ENCODE results near the gene NFYA.
"Not testable (repeated sequence)": the region's sequence is repeated elsewhere in the genome, so short reads cannot be mapped to it uniquely, and the experiment has no call there.

NFYA gene

GRCh38 chr6:41103847-41104246 lies 31.1 kb downstream of the NFYA start:
- in situ Hi-C loops (cut with MboI; ENCODE audit: low sequenced_read_pairs) = no loop called here

- in situ Hi-C loops (cut with MboI; ENCODE audit: low sequenced_read_pairs) = no loop called here
Observed at GRCh38 chr6:41111017-41111416, 38.2 kb downstream of the NFYA start.

DNA sequence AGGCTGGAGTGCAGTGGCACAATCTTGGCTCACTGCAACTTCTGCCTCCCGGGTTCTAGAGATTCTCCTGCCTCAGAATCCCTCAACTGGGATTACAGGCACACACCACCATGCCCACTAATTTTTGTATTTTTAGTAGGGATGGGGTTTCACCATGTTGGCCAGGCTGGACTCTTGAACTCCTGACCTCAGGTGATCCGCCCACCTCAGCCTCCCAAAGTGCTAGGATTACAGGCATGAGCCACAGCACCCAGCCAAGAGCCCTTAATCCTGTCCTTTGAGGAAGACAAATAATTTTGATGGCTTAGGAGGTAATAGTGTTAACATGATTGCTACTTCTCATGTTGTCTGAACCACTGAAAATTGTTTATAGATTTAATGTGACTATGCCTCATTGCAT lies 42.3 kb downstream of the NFYA start:
- in situ Hi-C loops (cut with MboI; ENCODE audit: low sequenced_read_pairs) = not testable (repeated sequence)

DNA sequence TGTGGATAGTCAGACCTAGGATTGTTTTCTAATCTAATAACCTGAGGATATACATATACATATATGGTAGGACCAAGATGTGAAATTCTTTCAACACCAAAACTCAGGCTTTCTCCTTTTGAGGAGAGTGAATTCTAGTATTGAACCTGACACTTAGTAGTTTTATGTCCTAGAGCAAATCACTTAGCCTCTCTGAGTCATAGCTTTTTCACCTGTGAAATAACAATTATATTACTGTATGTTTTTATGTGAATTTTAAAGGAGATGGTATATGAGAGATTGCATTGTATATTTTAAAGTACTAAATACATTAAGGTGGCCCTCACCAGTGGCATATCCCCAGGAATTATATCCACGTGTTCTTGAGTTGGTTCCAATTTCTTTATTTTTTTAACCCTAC lies 46.7 kb downstream of the NFYA start:
- in situ Hi-C loops (cut with MboI; ENCODE audit: low sequenced_read_pairs) = no loop called here

- in situ Hi-C loops (cut with MboI; ENCODE audit: low sequenced_read_pairs) = no loop called here
Observed at GRCh38 chr6:41120058-41120457, 47.3 kb downstream of the NFYA start.

DNA sequence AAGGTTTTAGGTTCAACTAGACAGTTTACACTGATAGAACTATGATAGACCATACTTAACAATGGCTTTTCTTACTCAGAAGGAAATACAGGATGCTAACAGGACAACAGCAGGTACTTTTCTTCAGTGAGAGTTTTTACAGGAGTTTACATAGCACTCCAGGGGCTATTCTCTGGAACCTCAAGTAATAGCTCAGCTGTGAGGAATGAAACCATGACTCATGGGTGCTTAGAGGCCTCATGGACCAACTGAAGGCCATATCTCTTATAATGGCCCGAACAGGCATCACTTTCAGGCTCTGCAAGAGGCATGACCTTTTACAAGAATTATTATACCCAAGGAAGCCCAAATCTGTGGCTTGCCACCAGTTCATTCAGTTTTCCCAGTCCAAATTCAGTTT lies 49.6 kb downstream of the NFYA start:
- in situ Hi-C loops (cut with MboI; ENCODE audit: low sequenced_read_pairs) = no loop called here

- in situ Hi-C loops (cut with MboI; ENCODE audit: low sequenced_read_pairs) = no loop called here
Observed at GRCh38 chr6:41122918-41123317, 50.1 kb downstream of the NFYA start.

- in situ Hi-C loops (cut with MboI; ENCODE audit: low sequenced_read_pairs) = no loop called here
Observed at GRCh38 chr6:41125282-41125681, 52.5 kb downstream of the NFYA start.

- in situ Hi-C loops (cut with MboI; ENCODE audit: low sequenced_read_pairs) = no loop called here
Observed at GRCh38 chr6:41132254-41132653, 59.5 kb downstream of the NFYA start.

GRCh38 chr6:41135062-41135832 lies 62.5 kb downstream of the NFYA start:
- in situ Hi-C loops (cut with MboI; ENCODE audit: low sequenced_read_pairs) = no loop called here

- in situ Hi-C loops (cut with MboI; ENCODE audit: low sequenced_read_pairs) = no loop called here
Observed at GRCh38 chr6:41136911-41137310, 64.1 kb downstream of the NFYA start.

DNA sequence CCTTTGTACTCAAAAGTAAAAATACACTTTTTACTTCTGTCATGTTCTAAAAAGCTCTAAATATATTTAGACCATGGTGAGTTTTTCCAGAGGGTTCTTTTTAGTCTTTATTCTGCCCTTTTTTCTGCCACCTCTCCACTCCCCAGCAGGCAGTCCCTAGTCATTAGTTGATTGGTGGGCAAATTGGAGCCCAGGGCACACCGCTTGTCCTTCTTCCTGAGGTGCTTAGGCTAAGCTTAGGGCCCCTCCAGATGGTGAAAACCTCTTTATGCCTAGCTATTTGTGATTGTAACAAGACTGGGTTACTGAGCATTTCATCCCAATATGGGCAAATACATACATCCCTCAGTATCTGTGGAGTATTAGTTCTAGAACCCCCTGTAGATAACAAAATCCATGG lies 75.1 kb downstream of the NFYA start:
- in situ Hi-C loops (cut with MboI; ENCODE audit: low sequenced_read_pairs) = no loop called here

Data from HL-60/S4 treated with phorbol 12-myristate 13-acetate at 8.2 ng/mL for 4 days and 3 days (cell line).